ENCODE data around the gene MAP3K14. TPM values are rescaled to one million over a fixed set of nuclear protein-coding genes. Genes with fewer than 3 reads are reported as not detected.
A peak's percentile ranks its signal among the peaks of the same experiment; 100 is the strongest.

MAP3K14 gene
- total and polyA plus RNA-seq, 10 of the 15 experiments (the other 5 are each of a cell fraction or from before 2014, with no cell fraction given), result 2.1 to 33.3 (median 19.7) TPM

DNA sequence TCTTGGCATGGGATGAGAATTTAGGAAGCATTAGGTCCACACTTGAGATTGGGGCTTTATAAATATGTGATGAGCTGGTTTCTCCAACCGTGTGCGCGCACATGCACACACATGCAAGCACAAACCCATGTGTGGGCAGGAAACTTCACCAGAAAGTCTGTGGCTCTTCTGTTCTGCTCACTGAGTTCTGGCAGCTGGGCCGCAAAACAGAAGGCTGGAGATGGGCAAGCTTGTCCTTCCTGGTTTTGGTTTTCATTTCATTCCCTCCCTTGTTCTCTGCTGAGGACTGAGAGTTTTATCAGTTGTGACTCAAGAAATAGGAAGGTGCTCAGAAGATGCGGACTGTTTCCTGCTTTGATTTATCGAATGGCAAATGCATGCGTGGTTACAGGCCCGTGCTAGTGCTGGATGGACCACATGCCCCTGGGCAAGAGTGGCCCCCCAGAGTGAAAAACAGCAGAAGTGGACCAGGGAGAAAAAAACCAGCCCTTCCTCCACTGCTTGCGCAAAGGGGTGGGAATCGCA is 14.1 kb downstream of the MAP3K14 start (continued):
- TF ChIP-seq, protein P1, sequence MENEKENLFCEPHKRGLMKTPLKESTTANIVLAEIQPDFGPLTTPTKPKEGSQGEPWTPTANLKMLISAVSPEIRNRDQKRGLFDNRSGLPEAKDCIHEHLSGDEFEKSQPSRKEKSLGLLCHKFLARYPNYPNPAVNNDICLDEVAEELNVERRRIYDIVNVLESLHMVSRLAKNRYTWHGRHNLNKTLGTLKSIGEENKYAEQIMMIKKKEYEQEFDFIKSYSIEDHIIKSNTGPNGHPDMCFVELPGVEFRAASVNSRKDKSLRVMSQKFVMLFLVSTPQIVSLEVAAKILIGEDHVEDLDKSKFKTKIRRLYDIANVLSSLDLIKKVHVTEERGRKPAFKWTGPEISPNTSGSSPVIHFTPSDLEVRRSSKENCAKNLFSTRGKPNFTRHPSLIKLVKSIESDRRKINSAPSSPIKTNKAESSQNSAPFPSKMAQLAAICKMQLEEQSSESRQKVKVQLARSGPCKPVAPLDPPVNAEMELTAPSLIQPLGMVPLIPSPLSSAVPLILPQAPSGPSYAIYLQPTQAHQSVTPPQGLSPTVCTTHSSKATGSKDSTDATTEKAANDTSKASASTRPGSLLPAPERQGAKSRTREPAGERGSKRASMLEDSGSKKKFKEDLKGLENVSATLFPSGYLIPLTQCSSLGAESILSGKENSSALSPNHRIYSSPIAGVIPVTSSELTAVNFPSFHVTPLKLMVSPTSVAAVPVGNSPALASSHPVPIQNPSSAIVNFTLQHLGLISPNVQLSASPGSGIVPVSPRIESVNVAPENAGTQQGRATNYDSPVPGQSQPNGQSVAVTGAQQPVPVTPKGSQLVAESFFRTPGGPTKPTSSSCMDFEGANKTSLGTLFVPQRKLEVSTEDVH (IDR thresholded peaks at IDR 0.05; ENCODE audit: low read depth, partially characterized antibody), result no peak
- no peak for TF ChIP-seq RFX5 (IDR thresholded peaks at IDR 0.05; ENCODE audit: low read depth, low read length)
- peak; percentile 42 for TF ChIP-seq SP1 (IDR thresholded peaks at IDR 0.05; ENCODE audit: low read depth, low read length)
- no peak for TF ChIP-seq SMC3 (IDR thresholded peaks at IDR 0.05; ENCODE audit: borderline replicate concordance, low read length)
- TF ChIP-seq, protein P2, sequence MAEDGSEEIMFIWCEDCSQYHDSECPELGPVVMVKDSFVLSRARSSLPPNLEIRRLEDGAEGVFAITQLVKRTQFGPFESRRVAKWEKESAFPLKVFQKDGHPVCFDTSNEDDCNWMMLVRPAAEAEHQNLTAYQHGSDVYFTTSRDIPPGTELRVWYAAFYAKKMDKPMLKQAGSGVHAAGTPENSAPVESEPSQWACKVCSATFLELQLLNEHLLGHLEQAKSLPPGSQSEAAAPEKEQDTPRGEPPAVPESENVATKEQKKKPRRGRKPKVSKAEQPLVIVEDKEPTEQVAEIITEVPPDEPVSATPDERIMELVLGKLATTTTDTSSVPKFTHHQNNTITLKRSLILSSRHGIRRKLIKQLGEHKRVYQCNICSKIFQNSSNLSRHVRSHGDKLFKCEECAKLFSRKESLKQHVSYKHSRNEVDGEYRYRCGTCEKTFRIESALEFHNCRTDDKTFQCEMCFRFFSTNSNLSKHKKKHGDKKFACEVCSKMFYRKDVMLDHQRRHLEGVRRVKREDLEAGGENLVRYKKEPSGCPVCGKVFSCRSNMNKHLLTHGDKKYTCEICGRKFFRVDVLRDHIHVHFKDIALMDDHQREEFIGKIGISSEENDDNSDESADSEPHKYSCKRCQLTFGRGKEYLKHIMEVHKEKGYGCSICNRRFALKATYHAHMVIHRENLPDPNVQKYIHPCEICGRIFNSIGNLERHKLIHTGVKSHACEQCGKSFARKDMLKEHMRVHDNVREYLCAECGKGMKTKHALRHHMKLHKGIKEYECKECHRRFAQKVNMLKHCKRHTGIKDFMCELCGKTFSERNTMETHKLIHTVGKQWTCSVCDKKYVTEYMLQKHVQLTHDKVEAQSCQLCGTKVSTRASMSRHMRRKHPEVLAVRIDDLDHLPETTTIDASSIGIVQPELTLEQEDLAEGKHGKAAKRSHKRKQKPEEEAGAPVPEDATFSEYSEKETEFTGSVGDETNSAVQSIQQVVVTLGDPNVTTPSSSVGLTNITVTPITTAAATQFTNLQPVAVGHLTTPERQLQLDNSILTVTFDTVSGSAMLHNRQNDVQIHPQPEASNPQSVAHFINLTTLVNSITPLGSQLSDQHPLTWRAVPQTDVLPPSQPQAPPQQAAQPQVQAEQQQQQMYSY (CRISPR knock-in tag; IDR thresholded peaks at IDR 0.05), result no peak
- no peak for TF ChIP-seq STAT3 (IDR thresholded peaks at IDR 0.05; ENCODE audit: low read depth, low read length)
- no peak for TF ChIP-seq TBL1XR1 (IDR thresholded peaks at IDR 0.05; ENCODE audit: low read depth, low read length)
- TF ChIP-seq BMI1 (IDR thresholded peaks at IDR 0.05; ENCODE audit: borderline replicate concordance), result peak; percentile 33; the same call in 1 of the 2 replicates
- TF ChIP-seq, protein P3, sequence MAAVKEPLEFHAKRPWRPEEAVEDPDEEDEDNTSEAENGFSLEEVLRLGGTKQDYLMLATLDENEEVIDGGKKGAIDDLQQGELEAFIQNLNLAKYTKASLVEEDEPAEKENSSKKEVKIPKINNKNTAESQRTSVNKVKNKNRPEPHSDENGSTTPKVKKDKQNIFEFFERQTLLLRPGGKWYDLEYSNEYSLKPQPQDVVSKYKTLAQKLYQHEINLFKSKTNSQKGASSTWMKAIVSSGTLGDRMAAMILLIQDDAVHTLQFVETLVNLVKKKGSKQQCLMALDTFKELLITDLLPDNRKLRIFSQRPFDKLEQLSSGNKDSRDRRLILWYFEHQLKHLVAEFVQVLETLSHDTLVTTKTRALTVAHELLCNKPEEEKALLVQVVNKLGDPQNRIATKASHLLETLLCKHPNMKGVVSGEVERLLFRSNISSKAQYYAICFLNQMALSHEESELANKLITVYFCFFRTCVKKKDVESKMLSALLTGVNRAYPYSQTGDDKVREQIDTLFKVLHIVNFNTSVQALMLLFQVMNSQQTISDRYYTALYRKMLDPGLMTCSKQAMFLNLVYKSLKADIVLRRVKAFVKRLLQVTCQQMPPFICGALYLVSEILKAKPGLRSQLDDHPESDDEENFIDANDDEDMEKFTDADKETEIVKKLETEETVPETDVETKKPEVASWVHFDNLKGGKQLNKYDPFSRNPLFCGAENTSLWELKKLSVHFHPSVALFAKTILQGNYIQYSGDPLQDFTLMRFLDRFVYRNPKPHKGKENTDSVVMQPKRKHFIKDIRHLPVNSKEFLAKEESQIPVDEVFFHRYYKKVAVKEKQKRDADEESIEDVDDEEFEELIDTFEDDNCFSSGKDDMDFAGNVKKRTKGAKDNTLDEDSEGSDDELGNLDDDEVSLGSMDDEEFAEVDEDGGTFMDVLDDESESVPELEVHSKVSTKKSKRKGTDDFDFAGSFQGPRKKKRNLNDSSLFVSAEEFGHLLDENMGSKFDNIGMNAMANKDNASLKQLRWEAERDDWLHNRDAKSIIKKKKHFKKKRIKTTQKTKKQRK (IDR thresholded peaks at IDR 0.05; ENCODE audit: low read depth, low read length), result no peak
- peak in 1 of 2 experiments; percentile 64; a peak in 1 of 4 replicates for TF ChIP-seq SRF (IDR thresholded peaks at IDR 0.05; ENCODE audit: low read depth in 2 of 2, low read length in 2 of 2)
- no peak for TF ChIP-seq STAT1 (conservative IDR thresholded peaks at IDR 0.05)
- TF ChIP-seq ZNF384 (IDR thresholded peaks at IDR 0.05; ENCODE audit: borderline replicate concordance, low read depth, low read length), result no peak
- TF ChIP-seq CBFB (IDR thresholded peaks at IDR 0.05; ENCODE audit: low read depth), result peak; percentile 69; the same call in 1 of the 2 replicates
- TF ChIP-seq, protein P4, sequence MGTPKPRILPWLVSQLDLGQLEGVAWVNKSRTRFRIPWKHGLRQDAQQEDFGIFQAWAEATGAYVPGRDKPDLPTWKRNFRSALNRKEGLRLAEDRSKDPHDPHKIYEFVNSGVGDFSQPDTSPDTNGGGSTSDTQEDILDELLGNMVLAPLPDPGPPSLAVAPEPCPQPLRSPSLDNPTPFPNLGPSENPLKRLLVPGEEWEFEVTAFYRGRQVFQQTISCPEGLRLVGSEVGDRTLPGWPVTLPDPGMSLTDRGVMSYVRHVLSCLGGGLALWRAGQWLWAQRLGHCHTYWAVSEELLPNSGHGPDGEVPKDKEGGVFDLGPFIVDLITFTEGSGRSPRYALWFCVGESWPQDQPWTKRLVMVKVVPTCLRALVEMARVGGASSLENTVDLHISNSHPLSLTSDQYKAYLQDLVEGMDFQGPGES (IDR thresholded peaks at IDR 0.05), result no peak
- TF ChIP-seq, protein P5, sequence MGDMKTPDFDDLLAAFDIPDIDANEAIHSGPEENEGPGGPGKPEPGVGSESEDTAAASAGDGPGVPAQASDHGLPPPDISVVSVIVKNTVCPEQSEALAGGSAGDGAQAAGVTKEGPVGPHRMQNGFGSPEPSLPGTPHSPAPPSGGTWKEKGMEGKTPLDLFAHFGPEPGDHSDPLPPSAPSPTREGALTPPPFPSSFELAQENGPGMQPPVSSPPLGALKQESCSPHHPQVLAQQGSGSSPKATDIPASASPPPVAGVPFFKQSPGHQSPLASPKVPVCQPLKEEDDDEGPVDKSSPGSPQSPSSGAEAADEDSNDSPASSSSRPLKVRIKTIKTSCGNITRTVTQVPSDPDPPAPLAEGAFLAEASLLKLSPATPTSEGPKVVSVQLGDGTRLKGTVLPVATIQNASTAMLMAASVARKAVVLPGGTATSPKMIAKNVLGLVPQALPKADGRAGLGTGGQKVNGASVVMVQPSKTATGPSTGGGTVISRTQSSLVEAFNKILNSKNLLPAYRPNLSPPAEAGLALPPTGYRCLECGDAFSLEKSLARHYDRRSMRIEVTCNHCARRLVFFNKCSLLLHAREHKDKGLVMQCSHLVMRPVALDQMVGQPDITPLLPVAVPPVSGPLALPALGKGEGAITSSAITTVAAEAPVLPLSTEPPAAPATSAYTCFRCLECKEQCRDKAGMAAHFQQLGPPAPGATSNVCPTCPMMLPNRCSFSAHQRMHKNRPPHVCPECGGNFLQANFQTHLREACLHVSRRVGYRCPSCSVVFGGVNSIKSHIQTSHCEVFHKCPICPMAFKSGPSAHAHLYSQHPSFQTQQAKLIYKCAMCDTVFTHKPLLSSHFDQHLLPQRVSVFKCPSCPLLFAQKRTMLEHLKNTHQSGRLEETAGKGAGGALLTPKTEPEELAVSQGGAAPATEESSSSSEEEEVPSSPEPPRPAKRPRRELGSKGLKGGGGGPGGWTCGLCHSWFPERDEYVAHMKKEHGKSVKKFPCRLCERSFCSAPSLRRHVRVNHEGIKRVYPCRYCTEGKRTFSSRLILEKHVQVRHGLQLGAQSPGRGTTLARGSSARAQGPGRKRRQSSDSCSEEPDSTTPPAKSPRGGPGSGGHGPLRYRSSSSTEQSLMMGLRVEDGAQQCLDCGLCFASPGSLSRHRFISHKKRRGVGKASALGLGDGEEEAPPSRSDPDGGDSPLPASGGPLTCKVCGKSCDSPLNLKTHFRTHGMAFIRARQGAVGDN (IDR thresholded peaks at IDR 0.05), result peak; percentile 88

Measured in GM12878 (cell line).